ENCODE data around the gene HS3ST3B1.

The HS3ST3B1 gene

GRCh38 chr17:14346801-14347200 lies 45.9 kb downstream of the HS3ST3B1 start:
- DNase-seq (ENCODE audit: low read depth, low spot score), result no peak
- no peak overlapping the region for H3K27ac ChIP-seq

DNA sequence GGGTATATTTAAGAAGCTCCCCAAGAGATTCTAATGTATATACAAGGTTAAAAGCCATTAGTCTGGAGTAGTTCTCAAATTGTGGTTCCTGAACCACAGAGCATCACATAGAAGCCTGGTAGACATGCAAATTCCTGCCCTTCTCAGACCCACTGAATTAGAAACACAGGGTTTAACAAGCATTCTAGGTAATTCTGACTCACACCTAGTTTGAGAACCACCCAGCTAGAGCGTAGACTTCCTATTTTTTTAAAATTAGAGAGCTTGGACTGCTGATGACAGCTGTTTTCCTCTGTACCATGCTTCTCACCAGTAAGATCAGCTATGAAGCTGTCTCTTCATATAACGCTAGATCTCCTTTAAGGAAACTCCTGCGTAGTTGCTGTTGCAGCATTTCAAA lies 50.6 kb downstream of the HS3ST3B1 start:
- DNase-seq (ENCODE audit: low read depth, low spot score), result no peak
- no peak overlapping the region for H3K27ac ChIP-seq

DNA sequence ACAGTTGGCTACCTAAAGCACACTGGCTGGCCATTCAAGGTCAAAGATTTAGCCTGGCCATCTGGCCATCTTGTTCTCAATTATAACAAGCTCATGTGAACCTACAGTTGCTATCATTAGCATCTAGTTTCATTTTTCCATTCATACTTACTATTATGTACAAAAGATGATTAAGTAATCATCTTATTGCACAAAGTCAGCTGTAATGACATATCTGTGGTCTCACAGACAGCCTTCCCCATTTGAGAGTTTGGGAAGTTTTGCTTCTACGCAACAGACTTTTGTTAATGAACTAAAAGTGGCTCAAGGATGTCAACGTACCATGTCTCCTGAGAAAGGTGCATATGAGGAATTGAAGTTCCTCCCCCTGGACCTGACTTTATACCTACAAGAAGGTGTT lies 51.3 kb downstream of the HS3ST3B1 start:
- H3K27ac ChIP-seq, result no peak overlapping the region
- no peak for DNase-seq (ENCODE audit: low read depth, low spot score)

DNA sequence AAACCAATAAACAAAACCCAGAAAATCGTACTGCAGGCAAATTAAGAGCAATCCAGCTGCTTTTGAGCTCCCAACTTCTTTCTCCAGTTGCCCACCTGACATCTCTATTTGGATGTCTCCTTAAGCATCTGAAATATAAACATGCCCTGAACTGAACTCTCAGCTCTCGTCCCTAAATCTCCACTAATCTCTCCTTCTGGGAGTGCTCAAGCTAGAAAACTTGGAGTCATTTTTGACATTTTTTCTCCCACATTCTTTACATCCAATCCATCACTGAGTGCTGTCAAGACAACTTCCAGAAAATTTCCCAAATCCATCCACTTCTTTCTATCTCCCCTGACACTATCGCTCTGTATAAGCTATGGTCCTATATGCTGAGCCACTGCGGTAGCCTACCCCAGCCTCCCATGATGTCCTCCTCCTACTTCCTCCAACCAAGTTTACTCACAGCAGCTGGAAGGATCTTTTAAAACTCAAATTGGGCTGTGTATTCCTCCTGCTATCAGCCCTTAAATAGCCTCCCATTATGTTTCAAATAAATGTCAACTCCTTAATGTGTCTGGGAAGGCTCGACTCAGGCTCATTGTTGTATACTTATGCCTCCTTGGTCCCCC lies 53.1 kb downstream of the HS3ST3B1 start:
- DNase-seq (ENCODE audit: low read depth, low spot score), result no peak
- H3K27ac ChIP-seq, result no peak overlapping the region

GRCh38 chr17:14354807-14355206 lies 53.9 kb downstream of the HS3ST3B1 start:
- no peak for DNase-seq (ENCODE audit: low read depth, low spot score)
- no peak overlapping the region for H3K27ac ChIP-seq

DNA sequence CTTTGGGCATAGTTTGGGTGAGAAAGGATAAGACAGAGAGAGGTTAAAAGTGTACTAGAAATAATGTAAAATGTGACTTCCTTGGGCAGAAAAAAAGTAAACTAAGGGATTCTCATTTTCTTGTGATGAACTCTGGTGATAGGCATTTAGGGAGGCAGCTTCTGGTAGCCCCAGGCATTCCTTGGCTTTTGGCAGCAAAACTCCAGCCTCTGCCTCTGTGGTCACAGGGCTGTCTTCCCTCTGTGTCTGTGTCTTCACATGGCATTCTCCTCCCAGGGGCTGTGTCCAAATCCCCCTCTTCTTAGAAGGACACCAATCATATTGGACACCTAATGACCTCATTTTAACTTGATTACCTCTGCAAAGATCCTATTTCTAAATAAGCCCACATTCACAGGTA lies 54.7 kb downstream of the HS3ST3B1 start:
- H3K27ac ChIP-seq, result no peak overlapping the region
- DNase-seq (ENCODE audit: low read depth, low spot score), result no peak

DNA sequence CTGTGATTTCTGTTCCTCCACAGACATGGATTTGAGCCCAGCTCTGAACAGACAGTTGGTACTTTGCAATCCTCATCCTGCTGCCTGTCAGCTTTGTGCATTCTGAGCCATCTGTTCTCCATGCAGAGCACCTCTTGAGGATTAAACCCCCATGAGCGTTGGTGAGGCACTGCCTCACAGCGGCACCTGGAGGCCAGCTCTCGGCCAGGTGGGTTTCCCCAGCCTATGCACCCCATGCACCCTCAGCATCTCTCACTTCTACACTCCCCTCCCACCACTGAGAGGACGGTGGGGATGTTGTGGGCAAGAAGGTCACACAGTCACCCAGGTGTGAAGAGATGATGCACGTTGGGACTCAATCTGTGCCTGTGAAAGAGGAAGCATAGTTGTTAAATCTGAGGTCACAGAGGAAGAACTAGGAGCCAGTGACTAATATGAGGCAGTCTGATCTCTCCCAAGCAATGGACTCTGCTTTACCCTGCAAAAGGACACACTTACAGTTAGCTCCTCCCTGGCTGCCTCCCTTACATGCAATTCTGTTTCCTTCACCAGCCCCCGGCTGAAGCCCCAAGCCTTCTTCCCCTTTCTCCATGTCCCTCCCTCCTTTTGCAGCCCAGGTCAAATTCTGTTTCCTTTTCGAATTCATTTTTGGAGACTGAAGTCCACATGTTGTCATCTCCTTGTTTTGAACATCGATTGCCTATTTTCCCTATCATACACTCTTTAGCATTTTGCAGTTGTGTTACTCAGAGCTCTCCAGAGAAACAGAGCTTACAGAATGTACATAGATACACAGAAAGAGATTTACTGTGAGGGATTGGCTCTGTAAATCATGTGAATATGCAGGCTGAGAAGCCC lies 58.5 kb downstream of the HS3ST3B1 start:
- DNase-seq (ENCODE audit: low read depth, low spot score), result no peak
- H3K27ac ChIP-seq, result no peak overlapping the region

DNA sequence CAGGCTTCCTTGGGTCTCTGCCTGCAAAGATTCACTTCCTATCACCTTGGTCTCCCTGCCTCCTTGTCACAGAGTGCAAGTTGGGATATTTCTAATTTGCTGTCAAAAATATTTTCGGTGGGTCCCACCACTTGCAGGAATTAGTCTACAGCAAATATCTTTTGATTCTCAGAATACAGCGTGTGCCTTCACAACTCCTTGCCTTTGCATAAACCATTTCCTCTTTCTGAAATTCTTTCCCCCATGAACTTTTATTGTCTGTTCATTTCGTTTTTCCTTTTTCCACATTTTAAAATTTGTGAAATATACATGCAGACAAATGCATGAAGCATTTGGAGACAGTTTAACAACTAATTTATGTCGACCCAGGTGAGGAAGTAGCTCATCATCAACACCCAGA lies 60.0 kb downstream of the HS3ST3B1 start:
- no peak for DNase-seq (ENCODE audit: low read depth, low spot score)
- no peak overlapping the region for H3K27ac ChIP-seq

DNA sequence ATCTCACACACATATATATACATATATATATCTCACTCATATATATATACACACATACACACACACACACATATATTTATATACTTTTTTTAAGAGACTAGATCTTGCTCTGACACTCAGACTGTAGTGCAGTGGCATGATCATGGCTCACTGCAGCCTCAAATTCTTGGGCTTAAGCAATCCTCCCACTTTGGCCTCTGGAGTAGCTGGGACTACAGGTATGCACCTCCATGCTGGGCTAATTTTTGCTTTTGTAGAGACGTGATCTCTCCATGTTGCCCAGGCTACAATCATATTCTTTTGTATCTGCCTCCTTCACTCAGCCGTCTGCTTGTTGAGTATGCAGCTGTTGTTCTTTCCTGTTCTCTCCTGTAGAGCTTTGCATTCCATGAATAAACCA lies 60.6 kb downstream of the HS3ST3B1 start:
- no peak for DNase-seq (ENCODE audit: low read depth, low spot score)
- no peak overlapping the region for H3K27ac ChIP-seq

GRCh38 chr17:14361945-14362508 lies 61.1 kb downstream of the HS3ST3B1 start:
- no peak overlapping the region for H3K27ac ChIP-seq
- no peak for DNase-seq (ENCODE audit: low read depth, low spot score)

DNA sequence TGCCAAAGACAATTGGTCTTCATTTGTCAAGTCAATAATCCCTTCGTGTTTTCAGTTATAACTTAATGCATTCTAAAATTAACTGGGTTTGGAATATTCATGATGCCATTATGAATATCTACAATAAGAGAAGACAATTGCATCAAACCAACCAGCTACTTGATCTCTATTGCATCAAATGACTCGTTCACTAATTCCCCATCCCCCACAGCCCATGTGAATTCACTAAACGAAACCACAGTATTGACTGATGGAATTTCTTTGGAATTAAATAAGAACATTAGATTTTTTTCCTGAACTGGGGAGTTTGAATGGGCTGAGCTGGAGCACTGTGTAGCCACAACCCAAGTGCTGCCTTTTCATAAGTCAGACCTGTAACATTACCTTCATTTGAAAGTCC lies 65.3 kb downstream of the HS3ST3B1 start:
- H3K27ac ChIP-seq, result no peak overlapping the region
- DNase-seq (ENCODE audit: low read depth, low spot score), result no peak

DNA sequence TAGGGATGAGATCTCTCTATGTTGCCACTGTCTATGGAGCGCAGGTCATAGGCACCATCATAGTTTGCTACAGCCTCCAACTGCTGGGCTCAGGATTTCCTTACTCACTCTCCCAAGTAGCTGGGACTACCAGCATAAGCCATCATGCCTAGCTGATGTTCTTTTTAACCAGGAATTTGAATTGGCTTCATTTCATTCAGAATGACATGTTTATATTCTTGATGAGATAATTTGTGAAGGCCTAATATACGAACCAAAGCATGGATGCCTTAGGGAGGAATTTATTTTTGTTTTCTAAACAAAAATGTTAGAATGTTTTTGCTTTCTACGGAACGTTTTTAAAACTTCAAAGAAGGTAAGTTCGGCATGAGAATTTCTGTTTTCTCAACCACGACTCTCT lies 71.6 kb downstream of the HS3ST3B1 start:
- DNase-seq (ENCODE audit: low read depth, low spot score), result no peak
- H3K27ac ChIP-seq, result no peak overlapping the region

- no peak overlapping the region for H3K27ac ChIP-seq
- no peak for DNase-seq (ENCODE audit: low read depth, low spot score)
These were observed 72.2 kb downstream of the HS3ST3B1 start for GRCh38 chr17:14372905-14373613.

- no peak overlapping the region for H3K27ac ChIP-seq
These were observed 72.9 kb downstream of the HS3ST3B1 start for GRCh38 chr17:14373614-14374259.

DNA sequence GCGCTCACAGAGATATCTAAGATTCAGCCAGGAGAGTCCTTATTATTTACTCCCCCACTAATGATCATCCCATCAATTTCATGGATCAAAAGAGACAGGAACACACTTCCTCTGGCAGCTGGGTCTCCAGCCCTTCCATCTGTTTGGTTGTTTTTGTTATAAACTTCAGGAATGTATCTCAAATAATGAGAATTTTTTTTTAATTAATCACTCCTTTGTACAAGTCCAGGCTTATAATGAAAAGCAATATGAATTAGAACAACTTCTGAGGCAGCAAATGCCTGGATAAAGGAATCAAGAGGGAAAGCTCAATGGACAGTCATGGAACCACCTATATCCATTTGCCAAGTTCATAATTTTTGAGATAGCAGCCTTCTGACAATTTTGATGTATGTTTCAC lies 73.4 kb downstream of the HS3ST3B1 start:
- no peak overlapping the region for H3K27ac ChIP-seq
- no peak for DNase-seq (ENCODE audit: low read depth, low spot score)

More at GRCh38 chr17:14373614-14374259, 72.9 kb downstream of the HS3ST3B1 start:
- DNase-seq (ENCODE audit: low read depth, low spot score), result no peak

- H3K27ac ChIP-seq, result no peak overlapping the region
- no peak for DNase-seq (ENCODE audit: low read depth, low spot score)
These were observed 75.8 kb downstream of the HS3ST3B1 start for GRCh38 chr17:14376666-14377065.

GRCh38 chr17:14381606-14382005 lies 80.7 kb downstream of the HS3ST3B1 start:
- H3K27ac ChIP-seq, result no peak overlapping the region
- no peak for DNase-seq (ENCODE audit: low read depth, low spot score)

DNA sequence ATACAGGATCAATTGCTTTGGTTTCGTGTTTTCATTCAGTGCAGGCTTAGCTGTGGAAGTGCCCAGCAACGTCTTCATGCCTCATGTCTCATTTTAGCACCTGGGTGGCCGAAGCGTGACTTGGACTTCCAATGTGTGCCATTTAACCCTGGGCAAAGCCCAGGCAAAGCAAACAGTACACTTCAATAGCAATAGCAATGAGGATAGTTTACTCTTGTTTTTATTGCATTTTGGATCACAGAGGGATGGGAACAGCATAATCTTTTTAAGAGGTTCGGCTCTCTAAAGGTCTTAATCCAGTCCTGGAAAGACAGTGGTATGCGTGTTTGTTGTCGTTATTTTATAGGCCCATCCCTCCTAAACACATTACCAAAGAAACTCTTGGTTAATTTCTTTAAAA lies 86.2 kb downstream of the HS3ST3B1 start:
- H3K27ac ChIP-seq, result no peak overlapping the region
- DNase-seq (ENCODE audit: low read depth, low spot score), result no peak

- no peak overlapping the region for H3K27ac ChIP-seq
These were observed 88.8 kb downstream of the HS3ST3B1 start for GRCh38 chr17:14389681-14390080.

DNA sequence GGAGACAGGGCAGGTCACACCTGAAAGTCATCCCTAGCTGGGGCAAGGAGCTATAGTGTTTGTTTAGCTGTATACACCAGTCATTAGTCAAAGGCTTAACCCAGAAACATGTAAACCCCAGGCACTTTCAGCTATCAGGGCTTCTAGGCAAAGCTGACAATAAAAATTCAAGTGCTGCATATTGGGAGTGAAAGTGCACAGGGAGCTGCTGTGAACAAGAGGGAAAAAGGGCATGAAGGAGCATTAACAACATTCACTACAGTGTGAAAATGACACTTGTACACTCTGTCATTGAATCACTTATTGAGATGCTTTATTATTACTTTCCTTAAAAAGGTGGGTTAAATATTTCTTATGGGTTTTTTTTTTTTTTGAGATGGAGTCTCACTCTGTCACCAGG lies 92.8 kb downstream of the HS3ST3B1 start:
- no peak overlapping the region for H3K27ac ChIP-seq
- DNase-seq (ENCODE audit: low read depth, low spot score), result no peak

More at GRCh38 chr17:14389681-14390080, 88.8 kb downstream of the HS3ST3B1 start:
- no peak for DNase-seq (ENCODE audit: low read depth, low spot score)

All from epithelial cell of prostate (primary cell).